ENCODE results near the gene TAF13.
A peak's percentile ranks its signal among the peaks of the same experiment; 100 is the strongest.

The TAF13 gene

DNA sequence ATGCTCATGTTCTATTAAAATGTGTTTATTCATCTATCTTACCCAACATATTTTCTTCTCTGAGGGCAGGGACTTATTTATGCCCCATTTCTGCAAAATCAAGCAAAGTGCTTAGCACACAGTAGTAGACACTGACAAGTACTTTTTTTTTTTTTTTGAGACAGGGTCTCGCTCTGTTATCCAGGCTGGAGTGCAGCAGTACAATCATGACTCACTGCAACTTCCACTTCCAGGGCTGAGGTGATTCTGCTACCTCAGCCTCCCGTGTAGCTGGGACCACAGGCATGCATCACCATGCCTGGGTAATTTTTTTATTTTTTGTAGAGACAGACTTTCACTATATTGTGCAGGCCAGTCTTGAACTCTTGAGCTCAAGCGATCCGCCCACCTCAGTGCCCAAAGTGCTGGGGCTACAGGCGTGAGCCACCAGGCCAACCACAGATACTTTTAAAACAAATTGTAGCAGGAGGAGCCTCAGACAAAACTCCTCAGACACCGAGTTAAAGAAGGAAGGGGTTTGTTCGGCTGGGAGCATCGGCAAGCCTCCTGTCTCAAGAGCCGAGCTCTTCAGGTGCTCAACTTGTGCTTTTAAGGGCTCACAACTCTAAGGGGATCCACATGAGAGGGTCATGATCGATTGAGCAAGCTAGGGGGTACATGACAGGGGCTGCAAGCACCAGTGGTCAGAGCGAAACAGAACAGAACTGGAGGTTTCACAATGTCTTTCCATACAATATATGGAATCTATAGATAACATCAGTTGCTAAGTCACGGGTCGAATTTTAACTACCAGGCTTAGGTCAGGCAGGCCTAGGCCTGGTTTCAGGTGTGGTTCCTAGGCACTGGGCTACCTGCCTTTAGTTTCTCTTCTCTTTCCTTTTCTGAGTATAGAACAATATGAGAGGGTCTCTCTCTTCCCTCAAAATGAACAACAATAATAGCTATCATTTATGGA is 9.0 kb upstream of the TAF13 start:
- TF ChIP-seq, protein P1, sequence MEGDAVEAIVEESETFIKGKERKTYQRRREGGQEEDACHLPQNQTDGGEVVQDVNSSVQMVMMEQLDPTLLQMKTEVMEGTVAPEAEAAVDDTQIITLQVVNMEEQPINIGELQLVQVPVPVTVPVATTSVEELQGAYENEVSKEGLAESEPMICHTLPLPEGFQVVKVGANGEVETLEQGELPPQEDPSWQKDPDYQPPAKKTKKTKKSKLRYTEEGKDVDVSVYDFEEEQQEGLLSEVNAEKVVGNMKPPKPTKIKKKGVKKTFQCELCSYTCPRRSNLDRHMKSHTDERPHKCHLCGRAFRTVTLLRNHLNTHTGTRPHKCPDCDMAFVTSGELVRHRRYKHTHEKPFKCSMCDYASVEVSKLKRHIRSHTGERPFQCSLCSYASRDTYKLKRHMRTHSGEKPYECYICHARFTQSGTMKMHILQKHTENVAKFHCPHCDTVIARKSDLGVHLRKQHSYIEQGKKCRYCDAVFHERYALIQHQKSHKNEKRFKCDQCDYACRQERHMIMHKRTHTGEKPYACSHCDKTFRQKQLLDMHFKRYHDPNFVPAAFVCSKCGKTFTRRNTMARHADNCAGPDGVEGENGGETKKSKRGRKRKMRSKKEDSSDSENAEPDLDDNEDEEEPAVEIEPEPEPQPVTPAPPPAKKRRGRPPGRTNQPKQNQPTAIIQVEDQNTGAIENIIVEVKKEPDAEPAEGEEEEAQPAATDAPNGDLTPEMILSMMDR (IDR thresholded peaks at IDR 0.05; ENCODE audit: low read depth, low read length) = no peak
- peak; percentile 61 for DNase-seq (ENCODE audit: low read depth, low spot score)
- in situ Hi-C loops (cut with HindIII; ENCODE audit: low sequenced_read_pairs) = no loop called here
- no peak overlapping the region for H3K4me3 ChIP-seq (ENCODE audit: low read depth, low read length)

DNA sequence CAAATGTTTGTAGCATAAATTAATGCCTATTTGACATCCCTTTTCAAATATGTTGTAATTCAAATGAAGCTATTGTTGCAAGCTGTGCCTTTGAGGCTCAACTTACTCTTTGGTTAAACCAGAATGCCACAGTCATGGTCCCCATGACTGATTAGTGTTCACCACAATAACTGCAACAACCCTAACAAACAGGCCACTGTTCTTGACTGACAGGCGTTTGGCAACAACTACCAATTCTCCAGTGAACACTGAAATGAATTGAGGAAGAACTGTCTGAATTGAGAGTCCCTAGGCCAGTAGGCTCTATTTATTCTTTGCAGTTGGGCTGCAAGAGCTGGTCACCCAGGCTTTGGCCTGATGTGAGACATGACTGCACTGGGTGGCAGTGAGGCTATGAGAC is 8.1 kb upstream of the TAF13 start:
- no peak overlapping the region for H3K4me3 ChIP-seq (ENCODE audit: low read depth, low read length)
- in situ Hi-C loops (cut with HindIII; ENCODE audit: low sequenced_read_pairs) = no loop called here
- no peak for DNase-seq (ENCODE audit: low read depth, low spot score)
- TF ChIP-seq, protein P1 (IDR thresholded peaks at IDR 0.05; ENCODE audit: low read depth, low read length) = no peak

DNA sequence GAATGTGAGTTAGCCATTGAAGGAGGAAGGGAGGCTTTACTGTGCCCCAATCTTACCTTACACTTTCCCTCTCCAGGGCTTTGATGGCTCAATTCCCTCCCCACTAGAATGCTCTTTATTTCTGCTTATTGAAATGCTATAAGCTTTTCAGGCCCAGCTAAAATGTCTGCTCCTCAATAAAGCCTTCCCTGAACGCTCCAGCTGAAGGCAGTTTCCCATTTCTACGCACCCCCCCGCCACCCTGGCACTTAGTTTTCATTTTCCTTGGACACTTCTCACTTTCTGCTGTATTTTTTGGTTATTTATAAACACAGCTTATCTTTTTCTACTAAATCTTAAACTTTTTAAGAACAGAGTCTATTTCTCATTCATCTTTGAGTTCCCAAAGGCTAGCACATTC is 7.7 kb upstream of the TAF13 start:
- in situ Hi-C loops (cut with HindIII; ENCODE audit: low sequenced_read_pairs) = no loop called here
- TF ChIP-seq, protein P1 (IDR thresholded peaks at IDR 0.05; ENCODE audit: low read depth, low read length) = no peak
- no peak for DNase-seq (ENCODE audit: low read depth, low spot score)
- H3K4me3 ChIP-seq (ENCODE audit: low read depth, low read length) = no peak overlapping the region

DNA sequence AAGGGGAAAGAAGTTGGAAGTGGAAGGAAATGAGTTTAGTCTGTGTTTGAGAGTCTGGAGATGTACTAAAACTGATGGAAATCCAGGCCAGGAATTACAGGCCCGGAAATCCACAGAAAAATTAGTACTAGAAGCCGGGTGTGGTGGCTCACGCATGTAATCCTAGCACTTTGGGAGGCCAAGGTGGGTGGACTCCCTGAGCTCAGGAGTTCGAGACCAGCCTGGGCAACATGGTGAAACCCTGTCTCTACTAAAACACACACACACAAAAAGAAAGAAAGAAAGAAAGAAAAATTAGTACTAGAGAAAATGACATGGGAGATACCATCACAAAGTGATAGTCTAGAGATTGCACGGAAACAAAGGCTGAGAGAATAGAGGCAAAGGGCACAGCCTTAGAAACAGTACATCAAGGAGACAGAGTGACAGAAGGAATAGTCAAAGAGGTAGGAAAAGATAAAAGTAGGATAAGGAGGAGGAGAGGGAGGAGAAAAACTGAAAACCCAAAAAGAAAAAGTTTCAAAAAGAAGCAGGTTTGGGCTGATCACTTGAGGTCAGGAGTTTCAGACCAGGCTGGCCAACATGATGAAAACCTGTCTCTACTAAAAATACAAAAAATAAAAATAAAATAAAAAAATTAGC is 4.8 kb upstream of the TAF13 start:
- no peak overlapping the region for H3K4me3 ChIP-seq (ENCODE audit: low read depth, low read length)
- DNase-seq (ENCODE audit: low read depth, low spot score) = no peak
- in situ Hi-C loops (cut with HindIII; ENCODE audit: low sequenced_read_pairs) = no loop called here
- TF ChIP-seq, protein P1 (IDR thresholded peaks at IDR 0.05; ENCODE audit: low read depth, low read length) = no peak

DNA sequence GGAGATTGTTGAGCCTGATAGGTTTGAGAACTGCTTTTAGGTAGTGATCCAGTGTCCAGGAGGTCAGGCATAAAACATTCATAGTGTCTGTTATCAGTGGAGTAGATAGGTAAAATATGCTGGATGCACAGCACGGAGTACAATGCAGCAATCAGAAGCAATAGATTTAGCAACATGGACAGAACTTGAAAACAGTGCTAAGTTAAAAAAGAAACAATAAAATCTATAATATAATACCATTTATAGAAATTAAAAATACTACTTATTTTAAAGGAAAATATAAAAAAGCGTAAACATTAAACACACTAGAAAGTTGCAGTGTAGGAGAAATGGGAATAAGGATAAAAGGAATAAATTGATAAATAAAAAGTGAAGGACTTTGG is 3.4 kb upstream of the TAF13 start:
- in situ Hi-C loops (cut with HindIII; ENCODE audit: low sequenced_read_pairs) = no loop called here
- TF ChIP-seq, protein P1 (IDR thresholded peaks at IDR 0.05; ENCODE audit: low read depth, low read length) = no peak
- no peak overlapping the region for H3K4me3 ChIP-seq (ENCODE audit: low read depth, low read length)
- DNase-seq (ENCODE audit: low read depth, low spot score) = no peak

DNA sequence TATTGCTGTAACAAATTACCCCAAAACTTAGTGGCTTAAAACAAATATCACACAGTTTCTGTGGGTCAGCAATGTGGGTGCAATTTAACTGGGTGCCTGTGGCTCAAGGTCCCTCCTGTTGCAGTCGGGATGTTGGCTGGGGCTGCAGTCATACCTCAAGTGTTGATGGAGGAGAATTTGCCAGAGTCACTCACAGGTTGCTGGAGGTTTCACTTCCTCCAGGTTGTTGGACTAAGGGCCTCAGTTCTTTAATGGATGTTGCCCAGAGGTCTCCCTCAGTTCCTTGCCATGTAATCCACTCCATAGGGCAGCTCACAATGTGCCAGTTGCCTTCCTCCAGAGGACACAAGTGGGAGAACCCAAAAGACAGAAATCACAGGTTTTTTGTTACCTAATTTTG is 2.5 kb upstream of the TAF13 start:
- in situ Hi-C loops (cut with HindIII; ENCODE audit: low sequenced_read_pairs) = no loop called here
- no peak overlapping the region for H3K4me3 ChIP-seq (ENCODE audit: low read depth, low read length)
- TF ChIP-seq, protein P1 (IDR thresholded peaks at IDR 0.05; ENCODE audit: low read depth, low read length) = no peak
- DNase-seq (ENCODE audit: low read depth, low spot score) = no peak
